ENCODE results near the gene KPNB1.

- no peak for TF ChIP-seq CTCF (IDR thresholded peaks at IDR 0.05)
- no peak for TF ChIP-seq POLR2AphosphoS5 (IDR thresholded peaks at IDR 0.05)
These were observed 25.0 kb upstream of the KPNB1 start for GRCh38 chr17:47624727-47625068.

Measured in prostate gland (tissue), 2 donors.